WTC11 (cell line): Measurements from ENCODE around the gene PAN2. TPM values are rescaled to one million over a fixed set of nuclear protein-coding genes. Genes with fewer than 3 reads are reported as not detected.

ENCODE experiments used
- ATAC-seq: fragments of 200-7000 bp; cut with Tn5 transposase; 2 replicates; pipeline ENCODE4 v1.10.0; 2021; ENCODE audit warnings: mild to moderate bottlenecking, moderate library complexity
- CTCF ChIA-PET: fragments of 300-600 bp; sonication (Branson Sonifier 250); formaldehyde crosslinking; loops from one replicate; lab custom pipeline; 2021; ENCODE audit warnings: antibody characterized with exemption; lab: Charles Lee
- POLR2A ChIA-PET: fragments of 350-600 bp; sonication (Branson Sonifier 250); formaldehyde crosslinking; loops from one replicate; lab custom pipeline; 2021; ENCODE audit warnings: antibody characterized with exemption; lab: Charles Lee
- DNase-seq: peaks from one replicate; pipeline ENCODE4 v3.0.0; 2021; ENCODE audit warnings: low spot score
- H3K27ac Mint-ChIP-seq: 2 replicates; pipeline ENCODE4 v1.8.0; 2021; ENCODE audit warnings: mixed read lengths
- H3K27me3 Mint-ChIP-seq: 2 replicates; pipeline ENCODE4 v1.8.0; 2021; ENCODE audit warnings: low read depth, mild to moderate bottlenecking, moderate library complexity, mixed read lengths
- H3K36me3 Mint-ChIP-seq: 2 replicates; pipeline ENCODE4 v1.8.0; 2021; ENCODE audit warnings: mixed read lengths
- H3K4me1 Mint-ChIP-seq: 2 replicates; pipeline ENCODE4 v1.8.0; 2022; ENCODE audit warnings: mixed read lengths
- H3K4me3 Mint-ChIP-seq: 2 replicates; pipeline ENCODE4 v1.8.0; 2021; ENCODE audit warnings: mild to moderate bottlenecking, moderate library complexity, mixed read lengths
- H3K9me3 Mint-ChIP-seq: 2 replicates; pipeline ENCODE4 v1.8.0; 2021; ENCODE audit warnings: mixed read lengths
- AFF4 ChIP-seq: sonication (generic); formaldehyde crosslinking; IDR thresholded peaks from 2 replicates; pipeline ENCODE4 v1.8.1; 2023; ENCODE audit warnings: mild to moderate bottlenecking, missing genetic modification reagents, borderline replicate concordance
- AR ChIP-seq: fragments of 250-450 bp; sonication (Bioruptor Pico); IDR thresholded peaks from 2 replicates; pipeline ENCODE4 v1.9.0; 2021; ENCODE audit warnings: mild to moderate bottlenecking
- CTCF ChIP-seq: fragments of 200-600 bp; IDR thresholded peaks from 2 replicates; pipeline ENCODE4 v1.8.0; 2022; ENCODE audit warnings: antibody characterized with exemption
- EMX1 ChIP-seq: fragments of 250-450 bp; sonication (Bioruptor Pico); IDR thresholded peaks from 2 replicates; pipeline ENCODE4 v1.8.0; 2021; ENCODE audit warnings: mild to moderate bottlenecking
- ETV6 ChIP-seq: sonication (generic); formaldehyde crosslinking; IDR thresholded peaks from 2 replicates; pipeline ENCODE4 v1.8.1; 2022; ENCODE audit warnings: mild to moderate bottlenecking, missing genetic modification reagents
- FOXK1 ChIP-seq: sonication (generic); formaldehyde crosslinking; IDR thresholded peaks from 2 replicates; pipeline ENCODE4 v1.8.0; 2022; ENCODE audit warnings: mild to moderate bottlenecking, moderate library complexity, missing genetic modification reagents
- GRHL2 ChIP-seq: fragments of 250-450 bp; sonication (Bioruptor Pico); IDR thresholded peaks from 2 replicates; pipeline ENCODE4 v1.8.0; 2022; ENCODE audit warnings: mild to moderate bottlenecking, moderate library complexity; ENCODE audit not compliant: insufficient replicate concordance, severe bottlenecking
- HMGA2 ChIP-seq: fragments of 250-450 bp; sonication (Bioruptor Pico); IDR thresholded peaks from 2 replicates; pipeline ENCODE4 v1.4.0; 2021; ENCODE audit warnings: mild to moderate bottlenecking, moderate library complexity
- HMGXB4 ChIP-seq: sonication (generic); formaldehyde crosslinking; IDR thresholded peaks from 2 replicates; pipeline ENCODE4 v1.8.1; 2023; ENCODE audit warnings: mild to moderate bottlenecking, moderate library complexity, missing genetic modification reagents
- JAZF1 ChIP-seq: fragments of 250-450 bp; sonication (Bioruptor Pico); IDR thresholded peaks from 2 replicates; pipeline ENCODE4 v1.9.0; 2021; ENCODE audit warnings: moderate library complexity, mild to moderate bottlenecking, inconsistent platforms
- MXD4 ChIP-seq: fragments of 250-450 bp; sonication (Bioruptor Pico); IDR thresholded peaks from 2 replicates; pipeline ENCODE4 v1.8.0; 2021; ENCODE audit warnings: mild to moderate bottlenecking, moderate library complexity, borderline replicate concordance
- NR1H2 ChIP-seq: sonication (generic); formaldehyde crosslinking; IDR thresholded peaks from 2 replicates; pipeline ENCODE4 v1.9.0; 2021; ENCODE audit warnings: mild to moderate bottlenecking, moderate library complexity, missing genetic modification reagents
- PREB ChIP-seq: sonication (generic); formaldehyde crosslinking; IDR thresholded peaks from 2 replicates; pipeline ENCODE4 v1.8.1; 2022; ENCODE audit warnings: mild to moderate bottlenecking, missing genetic modification reagents, moderate library complexity, borderline replicate concordance
- RORB ChIP-seq: fragments of 250-450 bp; sonication (Bioruptor Pico); IDR thresholded peaks from 2 replicates; pipeline ENCODE4 v1.9.0; 2021; ENCODE audit warnings: mild to moderate bottlenecking
- SMAD3 ChIP-seq: sonication (generic); formaldehyde crosslinking; IDR thresholded peaks from 2 replicates; pipeline ENCODE4 v1.8.0; 2022; ENCODE audit warnings: missing genetic modification reagents, mild to moderate bottlenecking, borderline replicate concordance
- ZBTB21 ChIP-seq: sonication (generic); formaldehyde crosslinking; IDR thresholded peaks from 2 replicates; pipeline ENCODE4 v1.8.1; 2023; ENCODE audit warnings: mild to moderate bottlenecking, missing genetic modification reagents, borderline replicate concordance
- ZNF121 ChIP-seq: sonication (generic); formaldehyde crosslinking; IDR thresholded peaks from 2 replicates; pipeline ENCODE4 v1.8.0; 2023; ENCODE audit warnings: missing genetic modification reagents
- ZNF263 ChIP-seq: sonication (generic); formaldehyde crosslinking; IDR thresholded peaks from 2 replicates; pipeline ENCODE4 v1.8.1; 2022; ENCODE audit warnings: low read depth, mild to moderate bottlenecking, moderate library complexity, missing genetic modification reagents
- ZNF416 ChIP-seq: fragments of 250-450 bp; sonication (Bioruptor Pico); IDR thresholded peaks from 2 replicates; pipeline ENCODE4 v1.9.0; 2021; ENCODE audit warnings: mild to moderate bottlenecking, inconsistent platforms
- ZNF671 ChIP-seq: fragments of 250-450 bp; sonication (Bioruptor Pico); IDR thresholded peaks from 2 replicates; pipeline ENCODE4 v1.8.0; 2021; ENCODE audit warnings: mild to moderate bottlenecking
- total RNA-seq: library from RNA; stranded (reverse); gene quantifications from 3 replicates; pipeline ENCODE4 v1.2.3, GENCODE V29; 2021

Gene PAN2
- total RNA-seq, 1 experiment from 2014 or later = 46.7 TPM

GRCh38 chr12:56315622-56316473, 18.0 kb downstream of the PAN2 start, which contains the start of gene CNPY2 (continued):
- no peak for TF ChIP-seq ZNF263 (CRISPR knock-in tag)
- no peak; the same call in 1 of the 2 replicates for TF ChIP-seq SMAD3 (CRISPR knock-in tag)
- no peak for TF ChIP-seq AFF4 (CRISPR knock-in tag)
- TF ChIP-seq CTCF = no peak
- TF ChIP-seq GRHL2 (CRISPR knock-in tag) = no peak
- no peak for TF ChIP-seq MXD4 (CRISPR knock-in tag)
- TF ChIP-seq ETV6 (CRISPR knock-in tag) = no peak; the same call in none of the 2 replicates
- peak; percentile 78 for TF ChIP-seq FOXK1

GRCh38 chr12:56315249-56315621, 18.6 kb downstream of the PAN2 start:
- peak overlapping the region; percentile 98 for H3K4me3 Mint-ChIP-seq
- CTCF ChIA-PET = interaction anchor here (0.6 to 4.5 kb wide), 24 partner anchors 15 to 322 kb away, joined by 3 to 59 read pairs (median 6); partner anchors contain the start of genes COQ10A, CS, IL23A and PA2G4
- no peaks in the 10 kb centered on the region for H3K9me3 Mint-ChIP-seq
- H3K4me1 Mint-ChIP-seq = peaks cover 8% of the 10 kb centered on the region
- H3K36me3 Mint-ChIP-seq = peaks cover 30% of the 10 kb centered on the region
- POLR2A ChIA-PET = interaction anchor here (0.5 to 2.5 kb wide), 12 partner anchors 10 to 364 kb away, joined by 3 to 24 read pairs (median 4); partner anchors contain the start of genes IL23A, PA2G4, RNF41 and SMARCC2
- H3K27ac Mint-ChIP-seq = peak overlapping the region; percentile 99
- TF ChIP-seq NR1H2 (CRISPR knock-in tag) (no peak), ETV6 (CRISPR knock-in tag) (0 out of 2 replicates have a peak, but pooled peaks have one; percentile 24), HMGXB4 (CRISPR knock-in tag) (no peak)
- TF ChIP-seq, all 79 proteins: peak for 1
- no peaks in the 10 kb centered on the region for H3K27me3 Mint-ChIP-seq
- no peak for DNase-seq
- ATAC-seq = no peak

- Mint-ChIP-seq H3K4me1 (peaks cover 8% of the 10 kb centered on the region), H3K27ac (no peak overlapping the region), H3K27me3 (no peaks in the 10 kb centered on the region), H3K9me3 (no peaks in the 10 kb centered on the region), H3K36me3 (peaks cover 42% of the 10 kb centered on the region), H3K4me3 (no peak overlapping the region)
- ATAC-seq (no peak), DNase-seq (no peak)
- CTCF ChIA-PET = no interaction called here
- POLR2A ChIA-PET = no interaction called here
- TF ChIP-seq ZBTB21 (CRISPR knock-in tag) (no peak), ZNF671 (CRISPR knock-in tag) (no peak), RORB (no peak), HMGA2 (CRISPR knock-in tag) (no peak), EMX1 (no peak), ZNF121 (no peak), AR (CRISPR knock-in tag) (no peak), JAZF1 (no peak), ZNF416 (CRISPR knock-in tag) (no peak), PREB (CRISPR knock-in tag) (no peak)
Observed at GRCh38 chr12:56311003-56311402, 22.8 kb downstream of the PAN2 start.
